ENCODE measurements around the gene MPC2. TPM values are rescaled to one million over a fixed set of nuclear protein-coding genes. Genes with fewer than 3 reads are reported as not detected.

MPC2 gene
- polyA plus RNA-seq, 3 donors, result 14.2 to 70.3 (median 59.4) TPM

DNA sequence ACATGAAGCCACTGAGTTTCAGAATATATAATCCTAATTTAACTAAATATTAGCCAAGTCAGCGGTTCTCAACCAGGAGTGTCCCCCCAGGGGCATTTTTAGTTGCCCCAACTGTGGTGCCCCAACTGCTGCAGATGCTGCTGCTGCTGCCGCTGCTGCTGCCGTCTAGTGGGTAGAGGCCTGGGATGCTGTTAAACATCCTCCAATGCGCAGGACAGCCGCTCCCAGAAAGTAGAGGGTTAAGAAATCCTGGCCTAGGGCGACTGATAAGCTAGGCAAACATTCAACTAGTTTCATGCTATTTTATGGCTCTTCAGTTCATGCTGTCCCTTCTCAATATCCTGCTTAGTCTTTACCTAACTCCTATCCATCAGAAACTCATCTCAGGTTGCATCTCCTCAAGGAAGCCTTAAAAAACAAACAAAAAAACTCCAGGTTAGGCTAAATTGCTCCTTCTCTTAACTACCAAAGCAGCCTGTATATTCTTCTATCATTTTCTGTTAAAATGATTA lies 10.3 kb downstream of the MPC2 start:
- WGBS (ENCODE audit: insufficient coverage), result 100% methylated on average over 1 of the region's 6 CpGs
- no peak overlapping the region for H3K27ac Mint-ChIP-seq
- DNase-seq, result no peak

DNA sequence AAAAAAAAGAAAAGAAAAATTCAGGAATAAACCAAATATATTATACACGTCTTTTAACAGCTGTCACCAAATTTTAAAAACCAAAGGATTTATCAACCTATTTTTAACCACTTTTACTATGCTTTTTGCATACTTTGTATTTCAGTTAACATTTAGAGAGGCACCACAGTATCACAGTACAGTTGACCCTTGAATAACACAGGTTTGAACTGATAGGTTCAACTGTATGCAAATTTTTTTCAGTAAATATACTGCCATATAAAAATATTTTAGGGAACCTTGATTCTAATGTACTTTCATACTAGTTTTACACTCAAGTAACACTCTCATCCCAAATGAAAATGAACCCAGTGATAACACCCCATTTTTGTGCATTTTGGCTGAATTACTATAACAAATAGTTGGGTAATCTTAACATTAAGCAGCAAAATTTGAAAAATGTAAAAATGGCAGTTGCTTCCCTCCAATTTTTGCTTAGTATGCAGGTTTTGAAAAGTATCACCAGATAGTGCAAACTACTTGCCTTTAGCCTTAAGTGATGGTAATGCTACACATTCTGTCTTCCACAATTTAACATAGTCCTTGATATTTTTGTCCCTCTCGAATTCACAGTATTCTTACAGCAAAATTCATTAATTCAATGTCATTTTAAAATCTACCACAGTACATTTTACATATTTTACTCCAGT lies 12.2 kb downstream of the MPC2 start:
- Mint-ChIP-seq H3K27ac (no peak overlapping the region), H3K36me3 (peaks cover 13 to 15% of the 10 kb centered on the region in 2 donors), H3K9me3 (no peaks in the 10 kb centered on the region), H3K27me3 (ENCODE audit: low read depth in 3 of 3) (peaks cover 0 to 2% (median 0%) of the 10 kb centered on the region in 3 donors), H3K4me1 (peaks cover 9% of the 10 kb centered on the region), H3K4me3 (no peak overlapping the region)
- no peak overlapping the region for H3K4me3 ChIP-seq (replicated peaks in 1 of 3; ENCODE audit: low read depth in 2 of 3, low read length in 3 of 3)
- no CpG with 5 or more reads among the region's 2 CpGs for WGBS (ENCODE audit: insufficient coverage)
- intact Hi-C loops (cut with micrococcal nuclease), result no loop called here
- H3K4me2 ChIP-seq (replicated peaks; ENCODE audit: extremely low read depth, low read length, poor library complexity, severe bottlenecking), result no peak overlapping the region
- peaks cover 7% of the 10 kb centered on the region for H4K20me1 ChIP-seq (ENCODE audit: insufficient read depth, low read length)
- H3K9me3 ChIP-seq (replicated peaks in 1 of 2; ENCODE audit: control insufficient read depth in 1 of 2, insufficient read depth in 1 of 2, low read length in 2 of 2), result no peaks in the 10 kb centered on the region
- no peak overlapping the region for H2AFZ ChIP-seq (ENCODE audit: insufficient read depth, low read depth, low read length, poor library complexity, severe bottlenecking)
- H3K36me3 ChIP-seq (replicated peaks in 1 of 2; ENCODE audit: control insufficient read depth in 1 of 2, insufficient read depth in 2 of 2, low read length in 2 of 2), result peaks cover 2 to 12% of the 10 kb centered on the region in 2 donors
- no peak overlapping the region for H3K9ac ChIP-seq (ENCODE audit: insufficient read depth, low read length, poor library complexity, severe bottlenecking)
- no peaks in the 10 kb centered on the region for H3K4me1 ChIP-seq (ENCODE audit: control insufficient read depth in 1 of 2, insufficient read depth in 2 of 2, low read length in 2 of 2)
- no peak overlapping the region for H3K27ac ChIP-seq (ENCODE audit: low read depth in 1 of 2, low read length in 2 of 2)
- peaks cover 36% of the 10 kb centered on the region for H3K79me2 ChIP-seq (ENCODE audit: insufficient read depth, low read length)
- no peak for DNase-seq
- H3K27me3 ChIP-seq (ENCODE audit: control insufficient read depth in 2 of 2, insufficient read depth in 2 of 2, low read length in 2 of 2), result no peaks in the 10 kb centered on the region
- TF ChIP-seq, protein P1, sequence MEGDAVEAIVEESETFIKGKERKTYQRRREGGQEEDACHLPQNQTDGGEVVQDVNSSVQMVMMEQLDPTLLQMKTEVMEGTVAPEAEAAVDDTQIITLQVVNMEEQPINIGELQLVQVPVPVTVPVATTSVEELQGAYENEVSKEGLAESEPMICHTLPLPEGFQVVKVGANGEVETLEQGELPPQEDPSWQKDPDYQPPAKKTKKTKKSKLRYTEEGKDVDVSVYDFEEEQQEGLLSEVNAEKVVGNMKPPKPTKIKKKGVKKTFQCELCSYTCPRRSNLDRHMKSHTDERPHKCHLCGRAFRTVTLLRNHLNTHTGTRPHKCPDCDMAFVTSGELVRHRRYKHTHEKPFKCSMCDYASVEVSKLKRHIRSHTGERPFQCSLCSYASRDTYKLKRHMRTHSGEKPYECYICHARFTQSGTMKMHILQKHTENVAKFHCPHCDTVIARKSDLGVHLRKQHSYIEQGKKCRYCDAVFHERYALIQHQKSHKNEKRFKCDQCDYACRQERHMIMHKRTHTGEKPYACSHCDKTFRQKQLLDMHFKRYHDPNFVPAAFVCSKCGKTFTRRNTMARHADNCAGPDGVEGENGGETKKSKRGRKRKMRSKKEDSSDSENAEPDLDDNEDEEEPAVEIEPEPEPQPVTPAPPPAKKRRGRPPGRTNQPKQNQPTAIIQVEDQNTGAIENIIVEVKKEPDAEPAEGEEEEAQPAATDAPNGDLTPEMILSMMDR (IDR thresholded peaks at IDR 0.05), result no peak

More for the DNA sequence above, 10.3 kb downstream of the MPC2 start:
- no peak overlapping the region for H3K4me3 Mint-ChIP-seq
- intact Hi-C loops (cut with micrococcal nuclease), result no loop called here
- H3K36me3 Mint-ChIP-seq, result peaks cover 6 to 11% of the 10 kb centered on the region in 2 donors
- Histone ChIP-seq H3K27me3 (ENCODE audit: control insufficient read depth in 2 of 2, insufficient read depth in 2 of 2, low read length in 2 of 2) (no peaks in the 10 kb centered on the region), H3K4me2 (replicated peaks; ENCODE audit: extremely low read depth, low read length, poor library complexity, severe bottlenecking) (no peak overlapping the region), H2AFZ (ENCODE audit: insufficient read depth, low read depth, low read length, poor library complexity, severe bottlenecking) (no peak overlapping the region), H3K9ac (ENCODE audit: insufficient read depth, low read length, poor library complexity, severe bottlenecking) (no peak overlapping the region), H3K27ac (ENCODE audit: low read depth in 1 of 2, low read length in 2 of 2) (no peak overlapping the region), H4K20me1 (ENCODE audit: insufficient read depth, low read length) (peaks cover 7% of the 10 kb centered on the region), H3K79me2 (ENCODE audit: insufficient read depth, low read length) (peaks cover 50% of the 10 kb centered on the region), H3K9me3 (replicated peaks in 1 of 2; ENCODE audit: control insufficient read depth in 1 of 2, insufficient read depth in 1 of 2, low read length in 2 of 2) (no peaks in the 10 kb centered on the region), H3K4me1 (ENCODE audit: control insufficient read depth in 1 of 2, insufficient read depth in 2 of 2, low read length in 2 of 2) (no peaks in the 10 kb centered on the region), H3K36me3 (replicated peaks in 1 of 2; ENCODE audit: control insufficient read depth in 1 of 2, insufficient read depth in 2 of 2, low read length in 2 of 2) (peaks cover 2 to 12% of the 10 kb centered on the region in 2 donors), H3K4me3 (replicated peaks in 1 of 3; ENCODE audit: low read depth in 2 of 3, low read length in 3 of 3) (no peak overlapping the region)
- no peaks in the 10 kb centered on the region for H3K9me3 Mint-ChIP-seq
- no peaks in the 10 kb centered on the region for H3K27me3 Mint-ChIP-seq (ENCODE audit: low read depth in 3 of 3)
- TF ChIP-seq, protein P1 (IDR thresholded peaks at IDR 0.05), result no peak
- H3K4me1 Mint-ChIP-seq, result peaks cover 9% of the 10 kb centered on the region

Data from CD14-positive monocyte (primary cell).